Cardiac atrium fibroblast (primary cell): ENCODE measurements around the gene SWI5. TPM values are rescaled to one million over a fixed set of nuclear protein-coding genes. Genes with fewer than 3 reads are reported as not detected.

ENCODE experiments used
- total RNA-seq: library from RNA; depleted of rRNA; stranded (reverse); fragments of >200 nt; gene quantifications from 2 replicates; pipeline ENCODE4 v1.2.3, GENCODE V29; 2015

The SWI5 gene
- 36.9 and 59.8 TPM in 2 replicates for total RNA-seq

GRCh38 chr9:128276008-128276573 lies at the start of gene SWI5:
Gene SWI5 (plus strand): TSS chr9:128276276.

GRCh38 chr9:128275198-128276007 lies 673 bp upstream of the SWI5 start, which contains the start of gene GOLGA2:
Gene GOLGA2 (minus strand): TSS chr9:128276007. CDS start chr9:128275976, 31 bp downstream.

GRCh38 chr9:128322404-128323211 lies 46.5 kb downstream of the SWI5 start, which contains the start of the genes COQ4 and TRUB2:
Gene COQ4 (plus strand): TSS chr9:128322839. CDS start chr9:128322859, 20 bp downstream.
Gene TRUB2 (minus strand): TSS chr9:128322447. CDS start chr9:128322408, 39 bp downstream.

Other genes starting within 250 kb of the SWI5 start
- 6.5 and 7.3 TPM in 2 replicates for gene NAIF1, start 209.0 kb upstream of the SWI5 start, total RNA-seq
- 16.2 and 20.4 TPM in 2 replicates for gene SLC25A25, start 208.0 kb upstream of the SWI5 start, total RNA-seq
- 53.9 and 68.1 TPM in 2 replicates for gene PTGES2, start 148.5 kb upstream of the SWI5 start, total RNA-seq
- gene LCN2, start 126.8 kb upstream of the SWI5 start, total RNA-seq: not detected in 2 replicates
- gene BBLN, start 116.0 kb upstream of the SWI5 start, total RNA-seq: 121 and 194 TPM in 2 replicates
- gene CIZ1, start 84.7 kb upstream of the SWI5 start, total RNA-seq: 40.0 and 53.4 TPM in 2 replicates
- 0.49 and 0.54 TPM in 2 replicates for gene DNM1, start 72.9 kb upstream of the SWI5 start, total RNA-seq
- 99.5 and 108 TPM in 2 replicates for gene GOLGA2, start 269 bp upstream of the SWI5 start, total RNA-seq
- 11.7 and 15.9 TPM in 2 replicates for gene TRUB2, start 46.2 kb downstream of the SWI5 start, total RNA-seq
- 30.5 and 33.0 TPM in 2 replicates for gene COQ4, start 46.6 kb downstream of the SWI5 start, total RNA-seq
- 14.3 and 22.0 TPM in 2 replicates for gene SLC27A4, start 64.3 kb downstream of the SWI5 start, total RNA-seq
- gene URM1, start 95.1 kb downstream of the SWI5 start, total RNA-seq: 39.2 and 39.4 TPM in 2 replicates
- 198 and 199 TPM in 2 replicates for gene CERCAM, start 144.6 kb downstream of the SWI5 start, total RNA-seq
- gene ODF2, start 179.7 kb downstream of the SWI5 start, total RNA-seq: 23.5 and 36.0 TPM in 2 replicates
- 19.0 and 22.2 TPM in 2 replicates for gene GLE1, start 228.4 kb downstream of the SWI5 start, total RNA-seq